GM18907 (cell line): ENCODE results near the gene AFF1.

Source experiments
- ATAC-seq: cut with Tn5 transposase; IDR thresholded peaks from one replicate; pipeline ENCODE4 v1.9.1; 2021; ENCODE audit warnings: mild to moderate bottlenecking, moderate library complexity; ENCODE audit not compliant: unreplicated experiment

AFF1 gene

DNA sequence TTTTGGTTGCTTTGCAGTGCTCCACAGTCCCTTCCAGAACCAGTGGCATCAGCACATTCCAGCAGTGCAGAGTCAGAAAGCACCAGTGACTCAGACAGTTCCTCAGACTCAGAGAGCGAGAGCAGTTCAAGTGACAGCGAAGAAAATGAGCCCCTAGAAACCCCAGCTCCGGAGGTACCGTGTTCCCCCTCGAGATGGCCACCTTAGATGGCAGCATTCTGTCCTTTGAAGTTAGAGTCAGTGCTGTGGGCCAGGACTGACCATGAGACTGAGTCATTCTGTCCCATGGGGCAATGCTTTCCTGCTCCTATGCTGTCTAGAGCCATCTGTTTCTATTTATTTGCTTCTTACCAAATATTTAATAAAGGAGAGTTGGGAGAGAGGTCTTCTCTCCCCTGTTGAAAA is 173.3 kb downstream of the AFF1 start:
- ATAC-seq, result no peak

DNA sequence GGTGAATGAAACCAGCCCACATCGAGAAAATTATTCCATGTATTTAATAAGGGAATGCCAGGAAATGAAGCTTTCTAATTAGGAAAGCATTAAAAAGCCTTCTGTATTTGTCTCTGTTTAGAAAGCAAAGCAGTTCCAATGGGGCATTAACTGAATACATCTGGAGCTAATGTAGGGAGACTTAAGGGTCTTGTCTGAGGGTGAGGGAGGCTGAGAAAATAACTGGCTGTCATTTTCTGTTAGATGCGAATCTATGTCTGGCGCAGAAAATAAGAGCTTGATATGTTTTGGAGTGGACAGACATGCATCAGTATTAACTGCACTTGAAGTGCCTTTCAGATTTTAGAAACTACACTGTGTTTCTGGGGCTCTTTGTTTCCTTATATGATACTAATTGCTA is 174.3 kb downstream of the AFF1 start:
- ATAC-seq, result no peak

DNA sequence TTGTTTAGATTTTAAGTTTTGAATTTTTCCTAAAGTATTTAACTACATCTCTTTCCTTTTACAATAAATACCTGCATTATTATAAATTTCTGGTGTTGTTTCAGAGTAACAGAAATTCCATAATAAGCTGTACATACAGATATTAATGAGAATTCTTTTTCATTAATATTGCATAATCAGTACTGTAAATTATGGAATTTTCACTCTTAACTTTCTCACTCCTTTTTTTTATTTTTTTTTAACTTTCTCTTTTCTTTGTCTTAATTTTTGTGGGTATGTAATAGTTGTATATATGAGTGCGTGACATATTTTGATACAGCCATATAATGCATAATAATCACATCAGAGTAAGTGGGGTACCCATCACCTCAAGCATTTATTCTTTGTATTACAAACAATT is 175.1 kb downstream of the AFF1 start:
- no peak for ATAC-seq

DNA sequence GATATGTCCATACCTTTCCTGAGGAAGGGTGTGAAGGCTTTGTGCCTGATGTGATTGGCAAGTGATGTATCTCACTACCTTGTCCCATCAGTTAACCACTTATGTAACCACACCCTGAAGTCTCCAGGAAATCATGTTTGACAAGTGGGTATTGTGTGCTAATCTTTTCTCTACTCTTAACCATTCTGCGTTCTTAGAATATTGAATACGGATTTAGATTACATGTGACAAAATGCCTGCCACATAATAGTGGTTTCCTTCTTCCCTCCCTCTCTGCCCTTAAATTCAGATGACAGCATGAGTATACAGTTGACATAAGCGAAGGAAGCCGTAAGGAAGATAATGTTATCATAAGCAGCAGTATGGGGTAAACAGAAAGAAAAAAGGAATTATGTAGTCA is 177.3 kb downstream of the AFF1 start:
- no peak for ATAC-seq

DNA sequence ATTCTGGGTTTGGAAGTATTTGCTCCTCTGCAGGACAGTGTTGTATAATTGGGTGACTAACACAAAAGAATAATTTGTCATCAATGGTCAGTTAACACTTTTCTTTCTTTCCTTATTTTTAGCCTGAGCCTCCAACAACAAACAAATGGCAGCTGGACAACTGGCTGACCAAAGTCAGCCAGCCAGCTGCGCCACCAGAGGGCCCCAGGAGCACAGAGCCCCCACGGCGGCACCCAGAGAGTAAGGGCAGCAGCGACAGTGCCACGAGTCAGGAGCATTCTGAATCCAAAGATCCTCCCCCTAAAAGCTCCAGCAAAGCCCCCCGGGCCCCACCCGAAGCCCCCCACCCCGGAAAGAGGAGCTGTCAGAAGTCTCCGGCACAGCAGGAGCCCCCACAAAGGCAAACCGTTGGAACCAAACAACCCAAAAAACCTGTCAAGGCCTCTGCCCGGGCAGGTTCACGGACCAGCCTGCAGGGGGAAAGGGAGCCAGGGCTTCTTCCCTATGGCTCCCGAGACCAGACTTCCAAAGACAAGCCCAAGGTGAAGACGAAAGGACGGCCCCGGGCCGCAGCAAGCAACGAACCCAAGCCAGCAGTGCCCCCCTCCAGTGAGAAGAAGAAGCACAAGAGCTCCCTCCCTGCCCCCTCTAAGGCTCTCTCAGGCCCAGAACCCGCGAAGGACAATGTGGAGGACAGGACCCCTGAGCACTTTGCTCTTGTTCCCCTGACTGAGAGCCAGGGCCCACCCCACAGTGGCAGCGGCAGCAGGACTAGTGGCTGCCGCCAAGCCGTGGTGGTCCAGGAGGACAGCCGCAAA is 179.6 kb downstream of the AFF1 start:
- no peak for ATAC-seq

DNA sequence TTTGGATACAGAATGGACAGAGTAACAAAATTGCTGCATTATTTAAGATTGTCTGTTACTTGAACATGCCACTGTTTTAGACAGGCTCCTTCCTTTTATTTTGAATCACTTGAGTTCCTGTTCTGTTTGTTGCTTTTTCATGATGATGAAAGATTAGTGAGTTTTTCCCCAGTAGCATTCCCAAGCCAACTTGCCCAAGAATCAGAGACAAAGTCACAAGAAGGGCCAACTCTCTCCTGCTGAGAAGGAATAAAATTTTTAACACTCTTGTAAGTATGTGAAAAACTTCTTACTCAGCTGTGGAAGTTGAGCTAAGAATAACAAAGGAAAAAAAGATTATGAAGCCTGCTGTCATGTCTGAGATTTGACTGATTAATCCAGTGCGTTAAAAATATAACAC is 181.4 kb downstream of the AFF1 start:
- no peak for ATAC-seq

DNA sequence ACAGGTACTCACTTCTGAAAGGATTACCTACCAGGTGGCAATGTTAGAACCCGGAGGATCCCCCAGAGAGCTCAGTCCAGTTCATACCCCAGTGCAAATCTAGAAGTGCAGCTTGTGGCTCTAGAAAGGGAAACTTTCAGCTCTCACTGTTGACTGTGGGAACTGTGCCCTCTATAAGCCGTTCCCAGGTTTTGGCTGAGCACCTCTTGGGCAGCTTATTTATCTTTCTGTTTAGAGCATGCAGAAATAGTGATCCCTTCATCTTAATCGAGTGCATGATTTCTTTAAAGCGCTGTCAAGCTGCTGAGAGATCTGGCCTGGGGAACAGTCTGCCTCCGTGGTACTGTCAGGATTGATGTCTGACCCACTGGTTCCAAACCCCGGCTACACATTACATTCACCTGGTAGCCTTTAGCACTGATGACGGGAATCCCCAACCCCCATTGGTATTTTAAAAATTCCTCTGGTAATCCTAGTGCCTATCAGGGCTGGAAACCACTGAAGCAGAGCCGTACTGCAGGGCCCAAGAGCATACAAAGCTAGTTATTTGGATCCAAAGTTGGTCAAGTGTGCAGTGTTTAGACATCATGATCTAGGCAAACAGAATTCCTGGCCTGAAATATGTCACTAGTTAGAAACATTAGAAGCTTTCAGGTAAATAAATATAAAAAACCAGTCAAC is 182.4 kb downstream of the AFF1 start:
- ATAC-seq, result no peak

DNA sequence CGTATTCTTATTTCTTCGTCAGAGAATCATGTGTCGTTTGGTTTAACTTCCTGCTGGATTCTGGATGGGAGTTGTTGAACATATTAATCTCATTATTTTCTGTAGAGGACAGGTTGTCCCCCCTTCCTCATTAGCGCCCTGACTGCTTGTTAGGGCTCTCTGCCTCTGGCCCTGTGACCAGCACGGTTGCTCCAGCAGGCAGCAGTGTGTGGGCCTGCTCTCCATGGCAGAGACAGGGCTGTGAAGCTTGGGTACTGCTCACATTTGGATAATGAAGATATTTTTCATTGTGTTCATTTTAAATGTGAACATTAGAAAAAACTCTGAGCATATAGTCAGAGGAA is 182.9 kb downstream of the AFF1 start:
- no peak for ATAC-seq

DNA sequence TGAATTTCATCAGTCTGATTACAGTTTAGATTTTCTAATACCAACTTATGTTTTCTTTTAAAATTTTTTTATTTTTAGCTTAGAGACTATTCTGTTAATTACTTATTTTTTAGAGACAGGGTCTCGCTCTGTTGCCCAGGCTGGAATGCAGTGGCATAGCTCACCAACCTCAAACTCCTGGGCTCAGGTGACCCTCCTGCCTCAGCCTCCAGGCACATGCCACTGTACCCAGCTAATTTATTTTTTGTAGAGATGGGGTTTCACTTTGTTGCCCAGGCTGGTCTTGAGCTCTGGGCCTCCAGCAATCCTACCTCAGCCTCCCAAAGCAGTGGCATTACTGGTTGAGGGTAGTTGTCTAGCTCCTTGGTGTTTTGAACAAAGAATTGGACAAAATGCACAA is 183.6 kb downstream of the AFF1 start:
- no peak for ATAC-seq

DNA sequence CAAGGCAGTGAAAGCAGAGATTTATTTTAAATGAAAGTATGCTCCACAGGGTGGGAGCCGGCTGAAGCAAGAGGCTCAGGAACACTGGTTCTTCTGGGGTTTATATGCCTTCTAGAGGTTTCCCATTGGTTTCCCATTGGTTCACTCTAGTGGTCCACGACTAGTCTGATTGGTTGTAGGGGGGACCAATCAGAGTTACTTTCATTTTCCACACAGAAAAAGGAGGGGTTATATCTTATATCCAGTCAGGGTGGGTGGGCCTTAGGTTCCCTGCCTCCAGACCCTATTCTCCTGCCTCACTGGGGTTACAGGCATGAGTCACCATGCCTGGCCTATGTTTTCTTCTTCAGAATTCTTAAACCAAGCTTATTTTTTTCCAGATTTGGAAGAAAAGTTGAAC is 184.0 kb downstream of the AFF1 start:
- ATAC-seq, result no peak

DNA sequence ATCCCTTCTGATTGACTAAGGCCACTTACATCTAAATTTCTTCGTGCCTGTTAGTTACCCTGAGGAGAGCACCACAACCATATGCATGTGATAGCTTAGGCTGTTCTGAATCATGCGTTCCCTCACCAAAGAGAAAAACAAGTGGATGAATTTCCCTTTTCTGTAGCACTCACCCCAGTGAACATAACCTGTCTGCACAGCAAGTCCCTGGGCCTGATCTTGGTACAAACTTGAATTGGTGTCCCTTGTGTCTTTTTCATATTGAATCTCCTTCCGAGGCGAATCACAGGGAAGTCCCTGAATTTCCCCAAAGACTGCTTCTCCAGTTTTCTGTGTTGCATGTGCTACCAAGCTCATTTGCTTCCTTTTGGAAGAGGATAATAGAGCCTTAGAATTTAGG is 185.2 kb downstream of the AFF1 start:
- no peak for ATAC-seq

DNA sequence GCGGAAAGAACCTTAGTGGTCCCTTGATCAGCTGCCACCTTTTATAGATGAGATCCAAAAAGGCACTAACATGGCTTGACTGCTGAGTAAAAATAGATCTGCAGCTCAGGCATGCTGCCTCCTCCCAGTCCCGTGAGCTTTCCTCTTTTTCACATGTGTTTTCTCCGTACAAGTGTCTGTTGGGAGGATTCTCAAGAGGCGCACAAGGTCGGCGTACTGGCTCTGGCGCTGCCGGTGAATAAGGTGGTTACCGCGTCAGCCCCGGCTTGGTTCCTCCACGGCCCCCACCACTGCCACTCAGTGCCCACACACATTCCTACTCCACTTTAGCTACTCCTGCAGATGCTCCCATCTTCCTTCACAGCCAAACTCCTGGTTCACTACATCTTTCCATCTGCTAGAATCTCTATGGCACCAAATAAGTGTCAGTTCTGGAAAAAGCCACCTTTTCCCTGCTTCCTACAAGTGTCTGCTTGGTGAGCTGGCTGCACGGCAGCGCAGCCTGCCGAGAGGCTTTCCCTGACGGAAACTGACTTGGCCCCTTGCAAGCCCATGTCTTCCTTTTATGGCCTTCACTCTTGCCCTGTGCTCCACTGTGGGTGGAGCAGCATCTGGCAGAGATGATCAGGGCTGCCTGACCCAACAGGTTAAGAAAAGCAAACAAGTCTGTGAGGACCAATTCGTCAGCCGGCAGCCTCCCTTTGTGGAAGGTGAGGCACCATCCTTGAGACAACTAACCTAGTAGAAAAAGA is 185.8 kb downstream of the AFF1 start:
- no peak for ATAC-seq

DNA sequence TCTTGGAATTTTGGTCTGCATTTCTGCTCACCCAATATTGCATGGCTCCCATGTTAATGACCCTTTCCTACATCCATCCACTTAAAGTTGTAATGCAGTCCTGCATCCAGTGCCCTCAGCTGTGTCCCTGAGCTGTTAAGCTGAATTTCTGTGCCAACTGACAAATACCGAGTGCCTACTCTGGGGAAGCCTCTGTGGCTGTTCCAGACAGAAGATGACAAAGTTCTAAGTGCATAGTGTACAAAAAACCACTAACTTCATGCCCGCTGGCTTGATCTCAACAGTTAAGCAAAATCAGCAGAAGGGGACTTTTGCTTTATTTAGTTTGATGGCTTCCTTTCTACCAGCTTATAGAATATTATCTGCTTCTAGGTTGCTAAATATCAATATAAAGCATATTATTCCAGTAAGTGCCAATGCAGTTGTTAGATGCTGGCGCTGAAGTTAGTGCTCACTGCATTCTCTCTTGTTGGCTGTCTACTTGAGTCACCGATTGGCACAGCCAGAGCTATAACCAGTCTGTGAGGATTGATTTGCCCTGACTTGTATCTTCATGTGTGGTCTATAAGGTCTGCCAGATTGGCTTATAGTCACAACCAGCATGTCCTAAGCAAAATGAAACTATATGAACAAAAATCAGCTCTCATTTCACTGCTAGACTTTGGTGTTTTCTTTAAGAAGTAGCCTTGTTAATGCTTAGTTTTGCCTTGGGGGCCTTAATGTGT is 186.7 kb downstream of the AFF1 start:
- ATAC-seq, result no peak

DNA sequence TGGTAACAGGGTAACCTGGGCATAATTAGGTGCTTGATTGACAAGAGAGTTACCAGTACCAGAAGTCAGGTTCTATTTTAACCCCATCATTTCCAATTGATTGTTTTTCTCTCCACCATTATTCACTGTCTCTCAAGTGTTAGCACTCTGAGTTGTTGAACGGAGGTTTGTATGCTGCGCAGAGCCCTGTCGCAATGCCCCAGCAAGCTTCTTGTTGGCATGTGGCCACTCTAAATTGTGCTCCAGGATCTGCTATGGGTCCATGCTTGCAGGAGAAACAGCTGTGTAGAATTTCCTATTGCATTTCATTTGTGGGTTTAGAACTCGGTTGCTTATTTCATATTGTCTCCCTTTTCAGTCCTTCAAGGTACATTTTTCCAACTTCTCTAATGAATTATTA is 187.4 kb downstream of the AFF1 start:
- no peak for ATAC-seq

DNA sequence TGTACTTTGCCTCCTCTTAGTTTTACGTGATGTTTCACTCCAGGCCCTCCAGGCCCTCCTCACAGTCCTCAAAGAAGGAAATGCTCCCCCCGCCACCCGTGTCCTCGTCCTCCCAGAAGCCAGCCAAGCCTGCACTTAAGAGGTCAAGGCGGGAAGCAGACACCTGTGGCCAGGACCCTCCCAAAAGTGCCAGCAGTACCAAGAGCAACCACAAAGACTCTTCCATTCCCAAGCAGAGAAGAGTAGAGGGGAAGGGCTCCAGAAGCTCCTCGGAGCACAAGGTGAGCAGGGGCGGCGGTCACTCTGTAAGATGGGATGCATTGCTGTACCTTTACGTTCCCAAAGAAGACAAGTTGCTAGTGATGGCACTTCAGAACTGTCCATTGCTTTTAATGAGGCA is 191.2 kb downstream of the AFF1 start:
- ATAC-seq, result no peak

DNA sequence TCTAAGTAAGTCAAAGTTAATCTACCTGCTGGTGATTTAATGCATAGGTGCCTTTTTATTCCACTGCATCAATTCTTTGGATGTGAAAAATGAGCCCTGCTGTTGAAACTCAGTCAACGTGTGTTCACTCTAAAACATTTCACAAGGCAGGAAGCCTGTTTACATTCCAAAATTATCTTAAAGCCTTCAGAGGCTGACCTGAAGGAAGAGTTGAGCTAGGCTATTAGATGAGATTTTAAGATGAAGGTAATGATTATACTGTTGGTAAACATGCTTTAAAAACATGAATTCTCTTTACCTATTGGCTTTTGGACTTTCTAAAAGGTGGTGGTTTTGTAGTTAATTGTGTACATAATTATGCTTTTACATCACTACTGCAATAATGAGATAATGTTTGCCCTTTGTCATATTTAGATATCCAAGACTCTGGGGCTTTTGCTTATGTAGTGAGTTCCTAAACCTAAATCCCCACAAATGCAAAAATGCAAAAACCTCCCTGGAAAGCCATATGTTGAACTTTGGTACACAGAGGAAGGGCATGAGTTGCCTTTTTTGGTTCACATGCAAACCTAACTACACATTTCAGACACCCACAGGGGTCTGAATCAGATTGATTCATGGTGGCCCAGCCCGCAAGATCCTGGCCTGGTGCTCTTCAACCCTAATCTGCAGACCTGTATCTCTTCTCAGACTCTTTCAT is 193.3 kb downstream of the AFF1 start:
- no peak for ATAC-seq

DNA sequence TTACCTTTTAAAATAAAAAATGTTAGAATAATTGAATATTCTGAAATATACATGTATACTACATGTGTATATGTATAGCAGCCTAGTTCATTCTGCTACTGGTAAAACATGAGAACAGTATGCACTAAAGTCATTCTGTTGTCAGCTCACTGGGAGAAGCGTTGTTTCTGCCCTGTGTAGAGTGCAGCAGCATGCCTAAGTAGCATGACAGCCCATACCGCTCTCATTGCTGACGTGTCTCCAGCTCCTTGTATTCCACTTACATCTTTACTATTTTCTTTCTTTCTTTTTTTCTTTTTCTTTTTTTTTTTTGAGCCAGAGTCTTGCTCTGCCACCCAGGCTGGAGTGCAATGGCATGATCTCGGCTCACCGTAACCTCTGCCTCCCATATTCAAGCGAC is 194.9 kb downstream of the AFF1 start:
- no peak for ATAC-seq

DNA sequence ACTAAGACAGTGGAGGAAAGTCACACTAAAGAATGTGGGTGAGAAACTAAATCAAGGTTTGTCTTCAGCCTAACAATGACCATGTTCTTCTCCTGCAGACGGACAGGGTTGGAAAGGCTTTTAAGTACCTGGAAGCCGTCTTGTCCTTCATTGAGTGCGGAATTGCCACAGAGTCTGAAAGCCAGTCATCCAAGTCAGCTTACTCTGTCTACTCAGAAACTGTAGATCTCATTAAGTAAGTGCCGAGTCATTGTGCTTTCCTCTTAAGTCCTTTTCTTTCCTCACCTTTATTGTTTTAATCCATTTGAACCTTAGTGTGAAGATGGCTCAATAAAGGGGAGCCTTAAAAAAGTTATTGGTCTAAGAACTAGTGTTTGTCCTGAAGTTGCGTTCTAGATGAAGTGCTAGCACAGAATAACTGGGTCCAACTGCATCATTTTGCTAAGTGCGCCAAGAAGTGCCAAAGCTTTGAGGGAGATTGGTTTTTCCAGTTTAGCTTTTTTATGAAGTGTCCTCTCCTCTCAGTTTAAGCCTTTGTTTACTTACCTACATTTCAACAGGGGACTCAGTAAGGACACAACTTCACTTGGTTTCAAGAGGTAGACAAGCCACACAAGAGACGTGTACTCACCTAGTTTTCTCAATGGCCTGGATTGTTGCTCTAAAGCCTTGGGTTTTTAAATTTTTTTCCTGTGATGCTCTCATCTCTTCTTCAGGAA is 196.3 kb downstream of the AFF1 start:
- no peak for ATAC-seq

DNA sequence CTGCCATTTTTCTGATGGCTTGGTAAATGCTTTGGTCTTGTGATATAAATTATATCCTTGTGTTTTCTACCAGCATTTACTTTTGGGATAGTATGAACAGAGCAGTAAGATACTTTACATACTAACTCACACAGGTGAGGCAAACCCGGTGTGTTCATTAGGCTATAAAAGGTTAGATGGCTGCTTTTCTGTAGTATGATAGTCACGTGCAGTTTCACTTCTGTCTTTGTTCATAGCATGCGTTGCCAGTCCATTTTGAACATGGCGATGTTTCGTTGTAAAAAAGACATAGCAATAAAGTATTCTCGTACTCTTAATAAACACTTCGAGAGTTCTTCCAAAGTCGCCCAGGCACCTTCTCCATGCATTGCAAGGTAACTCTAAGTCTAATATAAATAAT is 197.2 kb downstream of the AFF1 start:
- ATAC-seq, result no peak

DNA sequence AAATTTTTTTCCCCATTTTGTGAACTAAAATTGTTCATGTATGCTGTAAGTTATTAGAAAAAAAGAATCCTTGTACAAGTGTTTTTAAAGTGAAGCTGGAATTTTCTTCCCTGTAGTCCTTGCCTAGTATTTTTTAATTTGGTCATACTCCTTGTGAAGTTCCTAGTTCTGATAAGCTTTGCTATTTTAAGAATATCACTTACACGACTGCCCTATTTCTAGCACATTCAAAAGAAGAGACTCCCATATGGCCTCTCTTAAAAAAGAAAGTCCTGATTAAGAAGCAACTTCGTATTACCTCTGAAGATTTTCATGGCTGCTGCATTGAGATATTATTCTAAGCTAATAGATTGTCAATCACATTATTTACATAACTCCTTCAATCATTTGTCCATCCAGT is 198.4 kb downstream of the AFF1 start:
- no peak for ATAC-seq
